PC-3 (cell line): ENCODE results near the gene ADGRF3. TPM values are rescaled to one million over a fixed set of nuclear protein-coding genes. Genes with fewer than 3 reads are reported as not detected.

Source experiments
- ATAC-seq: fragments of 200-7000 bp; cut with Tn5 transposase; 2 replicates; pipeline ENCODE4 v1.9.1; 2020; ENCODE audit warnings: mild to moderate bottlenecking, moderate library complexity
- BruUV-seq: library from RNA; stranded (reverse); fragments of 400-500 nt; replicated peaks from 2 replicates; lab custom pipeline; 2021; lab: Mats Ljungman, UMichigan
- CTCF ChIA-PET: fragments of 300-600 bp; sonication (Branson Sonifier 250); formaldehyde crosslinking; loops from one replicate; lab custom pipeline; 2022; ENCODE audit warnings: antibody characterized with exemption; lab: Charles Lee
- POLR2A ChIA-PET: fragments of 300-600 bp; sonication (Branson Sonifier 250); formaldehyde crosslinking; loops from one replicate; lab custom pipeline; 2022; ENCODE audit warnings: antibody characterized with exemption; ENCODE audit not compliant: unreplicated experiment; lab: Charles Lee
- DNase-seq: peaks from one replicate; pipeline ENCODE4 v3.0.0-alpha.2; 2015
- H2AFZ ChIP-seq: fragments of 300-600 bp; sonication (generic); 2 replicates; pipeline ENCODE4 v1.6.0; 2016; ENCODE audit warnings: antibody characterized with exemption, low read length
- H3F3A ChIP-seq: fragments of 300-600 bp; sonication (generic); one replicate; pipeline ENCODE4 v1.6.0; 2017; ENCODE audit warnings: antibody characterized with exemption, low read length, control low read depth, mild to moderate bottlenecking; ENCODE audit not compliant: unreplicated experiment
- H3K27ac ChIP-seq: fragments of 300-600 bp; sonication (generic); 2 replicates; pipeline ENCODE4 v1.5.1; 2016; ENCODE audit warnings: mild to moderate bottlenecking, low read length
- H3K27me3 ChIP-seq: fragments of 300-600 bp; sonication (generic); 2 replicates; pipeline ENCODE4 v1.6.1; 2016; ENCODE audit warnings: low read length, mixed read lengths
- H3K36me3 ChIP-seq: fragments of 300-600 bp; sonication (generic); 2 replicates; pipeline ENCODE4 v1.6.1; 2016; ENCODE audit warnings: low read depth, mixed run types, low read length, mixed read lengths
- H3K4me1 ChIP-seq: fragments of 300-600 bp; sonication (generic); 2 replicates; pipeline ENCODE4 v1.5.1; 2016; ENCODE audit warnings: low read length; ENCODE audit not compliant: insufficient read depth
- H3K4me2 ChIP-seq: fragments of 300-600 bp; sonication (generic); 2 replicates; pipeline ENCODE4 v1.6.0; 2016; ENCODE audit warnings: low read length
- H3K4me3 ChIP-seq: fragments of 300-600 bp; sonication (generic); 2 replicates; pipeline ENCODE4 v1.5.1; 2016; ENCODE audit warnings: mild to moderate bottlenecking, low read length, mixed read lengths
- H3K79me2 ChIP-seq: fragments of 300-600 bp; sonication (generic); 2 replicates; pipeline ENCODE4 v1.6.1; 2017; ENCODE audit warnings: low read length, mixed read lengths
- H3K9ac ChIP-seq: fragments of 300-600 bp; sonication (generic); 2 replicates; pipeline ENCODE4 v1.6.0; 2016; ENCODE audit warnings: mild to moderate bottlenecking, low read length
- H3K9me2 ChIP-seq: fragments of 300-600 bp; sonication (generic); replicated peaks from 2 replicates; pipeline ENCODE4 v1.6.1; 2016; ENCODE audit warnings: mixed run types, low read length, mixed read lengths
- H3K9me3 ChIP-seq: fragments of 300-600 bp; sonication (generic); 2 replicates; pipeline ENCODE4 v1.6.1; 2016; ENCODE audit warnings: low read length, mixed read lengths
- H4K20me1 ChIP-seq: fragments of 300-600 bp; sonication (generic); 2 replicates; pipeline ENCODE4 v1.6.1; 2016; ENCODE audit warnings: low read length, mixed read lengths
- CTCF ChIP-seq: fragments of 300-600 bp; sonication (generic); conservative IDR thresholded peaks from 2 replicates; pipeline ENCODE4 v1.5.1; 2017; ENCODE audit warnings: antibody characterized with exemption, low read depth, mild to moderate bottlenecking, low read length
- EZH2phosphoT487 ChIP-seq: fragments of 300-600 bp; sonication (generic); IDR thresholded peaks from 2 replicates; pipeline ENCODE4 v1.6.1; 2018; ENCODE audit warnings: mild to moderate bottlenecking, antibody characterized with exemption, low read length, borderline replicate concordance
- intact Hi-C: fragments of 100-400 bp; cut with micrococcal nuclease; formaldehyde crosslinking; loops from 2 replicates; pipeline ENCODE4 v1.9.0; 2023
- total RNA-seq: library from RNA; depleted of rRNA; stranded (reverse); fragments of >200 nt; gene quantifications from 2 replicates; pipeline ENCODE4 v1.2.3, GENCODE V29; 2014

The ADGRF3 gene
- total RNA-seq, 1 experiment from 2014 or later, result not detected

GRCh38 chr2:26299471-26300101 lies 47.0 kb downstream of the ADGRF3 start:
- Histone ChIP-seq H2AFZ (peak overlapping the region; percentile 87), H3K36me3 (no peaks in the 10 kb centered on the region), H3K4me2 (peak overlapping the region; percentile 93), H3K9ac (peak overlapping the region; percentile 52), H3K9me3 (no peaks in the 10 kb centered on the region), H3K79me2 (no peaks in the 10 kb centered on the region), H3K27ac (no peak overlapping the region), H3K9me2 (no peaks in the 10 kb centered on the region), H3K4me1 (peaks cover 17% of the 10 kb centered on the region), H3K4me3 (peak overlapping the region; percentile 64), H3K27me3 (no peaks in the 10 kb centered on the region), H4K20me1 (no peaks in the 10 kb centered on the region), H3F3A (no peaks in the 10 kb centered on the region)
- peak; percentile 53 for DNase-seq
- CTCF ChIA-PET, result no interaction called here
- ATAC-seq, result peak; percentile 58
- POLR2A ChIA-PET, result interaction anchor here (0.6 kb wide), 1 partner anchor 19 kb away, joined by 3 read pairs; no protein-coding TSS in a partner anchor
- TF ChIP-seq CTCF, result no peak
- intact Hi-C loops, result no loop called here
- BruUV-seq, result no TSS peak

- H3K4me3 ChIP-seq, result peak overlapping the region; percentile 64; the same call in 1 of the 2 replicates
- no TSS peak for BruUV-seq
- intact Hi-C loops, result no loop called here
Measured at GRCh38 chr2:26298638-26299393, 47.8 kb downstream of the ADGRF3 start.

More at GRCh38 chr2:26298638-26299393, 47.8 kb downstream of the ADGRF3 start:
- Histone ChIP-seq H3K9me2 (no peaks in the 10 kb centered on the region), H3F3A (no peaks in the 10 kb centered on the region), H2AFZ (peak overlapping the region; percentile 87), H3K27me3 (no peaks in the 10 kb centered on the region), H3K27ac (no peak overlapping the region), H4K20me1 (no peaks in the 10 kb centered on the region), H3K4me2 (peak overlapping the region; percentile 93), H3K9me3 (no peaks in the 10 kb centered on the region), H3K9ac (peak overlapping the region; percentile 52; the same call in 1 of the 2 replicates), H3K4me1 (peaks cover 17% of the 10 kb centered on the region), H3K79me2 (no peaks in the 10 kb centered on the region), H3K36me3 (no peaks in the 10 kb centered on the region)
- DNase-seq, result no peak
- ATAC-seq, result no peak
- ChIA-PET CTCF (no interaction called here), POLR2A (interaction anchor here (0.6 kb wide), 1 partner anchor 18 kb away, joined by 3 read pairs; no protein-coding TSS in a partner anchor)
- TF ChIP-seq EZH2phosphoT487, result no peak
- TF ChIP-seq CTCF, result no peak
